HepG2 (cell line): ENCODE measurements around the gene ELL. TPM values are rescaled to one million over a fixed set of nuclear protein-coding genes. Genes with fewer than 3 reads are reported as not detected.

ENCODE experiments used
- ATAC-seq: fragments of 200-7000 bp; cut with Tn5 transposase; 3 replicates; pipeline ENCODE4 v1.9.1; 2020; ENCODE audit warnings: mild to moderate bottlenecking, moderate library complexity
- BruUV-seq: library from RNA; stranded (reverse); fragments of 400-500 nt; replicated peaks from 2 replicates; lab custom pipeline; 2021; lab: Mats Ljungman, UMichigan
- CTCF ChIA-PET: fragments of 300-600 bp; formaldehyde crosslinking; extraction: SDS; loops from one replicate; lab custom pipeline; 2021; ENCODE audit warnings: low total read pairs, inconsistent platforms, low intra/inter-chr PET ratio; lab: Yijun Ruan, JAX
- POLR2A ChIA-PET: fragments of 350-600 bp; sonication (Branson Sonifier 250); formaldehyde crosslinking; loops from one replicate; lab custom pipeline; 2020; ENCODE audit warnings: antibody characterized with exemption, inconsistent platforms; lab: Yijun Ruan, JAX
- DNase-seq: peaks from one replicate; pipeline ENCODE4 v3.0.0-alpha.2; 2015; ENCODE audit warnings: low spot score
- FAIRE-seq: peaks from 3 replicates; lab custom pipeline; 2011; peaks lifted over from hg19 to GRCh38; lab: Jason Lieb, UNC
- H2AFZ ChIP-seq: one replicate; pipeline ENCODE4 v1.6.1; 2011; ENCODE audit warnings: low read length, inconsistent platforms
- H3K27ac ChIP-seq: fragments of 300-600 bp; 3 replicates; pipeline ENCODE4 v1.8.0; 2011; ENCODE audit warnings: mixed run types, mild to moderate bottlenecking, mixed read lengths, low read length, inconsistent platforms; ENCODE audit not compliant: insufficient read depth; ENCODE audit errors: extremely low read length
- H3K27me3 ChIP-seq, 2 experiments: fragments of 200-600 bp in 1 of 2; 2 replicates in 1 of 2; 3 replicates in 1 of 2; pipeline versions ENCODE4 v1.6.0 to v1.8.0; 2011; ENCODE audit warnings: low read length in 2 of 2, mild to moderate bottlenecking in 2 of 2, moderate library complexity in 2 of 2, inconsistent platforms in 1 of 2; ENCODE audit not compliant: insufficient read depth in 2 of 2, control insufficient read depth in 1 of 2
- H3K36me3 ChIP-seq, 2 experiments: fragments of 200-600 bp in 1 of 2; replicated peaks in 1 of 2; 2 replicates in 1 of 2; 3 replicates in 1 of 2; pipeline versions ENCODE4 v1.5.1 to v1.8.0; 2011; ENCODE audit warnings: low read length in 2 of 2, inconsistent platforms in 1 of 2; ENCODE audit not compliant: insufficient read depth in 2 of 2, control insufficient read depth in 1 of 2
- H3K4me1 ChIP-seq: 2 replicates; pipeline ENCODE4 v1.5.1; 2012; ENCODE audit warnings: low read length, inconsistent platforms; ENCODE audit not compliant: insufficient read depth
- H3K4me2 ChIP-seq: 2 replicates; pipeline ENCODE4 v1.6.0; 2011; ENCODE audit warnings: low read depth, low read length, inconsistent platforms
- H3K4me3 ChIP-seq, 3 experiments: fragments of 200-600 bp in 1 of 3; sonication (generic), shearing (Covaris generic) in 1 of 3; replicated peaks in 1 of 3; 2 replicates each; pipeline ENCODE4 v1.5.1; 2011 to 2016; ENCODE audit warnings: low read length in 3 of 3, inconsistent platforms in 2 of 3, low read depth in 2 of 3, mild to moderate bottlenecking in 2 of 3, control low read depth in 1 of 3, mixed read lengths in 1 of 3; ENCODE audit not compliant: insufficient read depth in 1 of 3
- H3K79me2 ChIP-seq: one replicate; pipeline ENCODE4 v1.6.1; 2011; ENCODE audit warnings: low read length, inconsistent platforms; ENCODE audit not compliant: insufficient read depth
- H3K9ac ChIP-seq: 2 replicates; pipeline ENCODE4 v1.6.0; 2011; ENCODE audit warnings: mild to moderate bottlenecking, low read depth, low read length, inconsistent platforms; ENCODE audit not compliant: insufficient read depth
- H3K9me3 ChIP-seq: 2 replicates; pipeline ENCODE4 v1.5.1; 2012; ENCODE audit warnings: mild to moderate bottlenecking, low read length
- H4K20me1 ChIP-seq: 2 replicates; pipeline ENCODE4 v1.6.0; 2011; ENCODE audit warnings: inconsistent platforms, mild to moderate bottlenecking, low read length, moderate library complexity; ENCODE audit not compliant: insufficient read depth
- ZBTB1 ChIP-seq: sonication (generic); formaldehyde crosslinking; IDR thresholded peaks from 2 replicates; pipeline ENCODE4 v1.4.0; 2020; ENCODE audit warnings: missing genetic modification reagents, borderline replicate concordance
- WGBS: methylation state at CpG from one replicate; pipeline ENCODE4 v1.1.6; 2017; ENCODE audit warnings: low lambda C conversion rate; 5-methylcytosine and 5-hydroxymethylcytosine counted together
- in situ Hi-C: cut with HindIII; loops from 2 replicates; pipeline ENCODE4 v1.10.0; 2017; ENCODE audit warnings: low pct_unique_long_range_greater_than_20kb; ENCODE audit not compliant: extremely low pct_ligation_motif_present
- intact Hi-C: fragments of 100-400 bp; cut with micrococcal nuclease; formaldehyde crosslinking; loops from one replicate; pipeline ENCODE4 v1.10.0; 2022; ENCODE audit not compliant: unreplicated experiment
- polyA plus RNA-seq, 8 experiments: library from polyadenylated mRNA; depleted of rRNA in 3 of 8; stranded (reverse) in 7 of 8; unstranded in 1 of 8; fragments of >200 nt; fragmentation: Illumina TruSeq in 4 of 8; extraction: Trizol in 4 of 8; gene quantifications; 2 replicates each; pipeline versions ENCODE4 v1.2.1 to v1.2.3, GENCODE V29; 2011 to 2016; ENCODE audit warnings: low read depth in 4 of 8, missing spikeins in 1 of 8, mixed read lengths in 1 of 8; ENCODE audit not compliant: insufficient read depth in 1 of 8
- total RNA-seq, 5 experiments: library from RNA; depleted of rRNA; stranded (reverse); fragments of >200 nt; fragmentation: Illumina TruSeq; extraction: Trizol; gene quantifications; 2 replicates each; pipeline ENCODE4 v1.2.3, GENCODE V29; 2016; ENCODE audit warnings: low read depth in 1 of 5
- TF ChIP-seq, protein P1 (sequence below), 2 experiments: fragments of 450-650 bp in 1 of 2; sonication (generic) in 1 of 2; formaldehyde crosslinking in 1 of 2; IDR thresholded peaks; 2 replicates each; pipeline versions ENCODE4 v1.6.1 to v1.8.0; 2016 to 2022; ENCODE audit warnings: antibody characterized with exemption in 1 of 2, mild to moderate bottlenecking in 1 of 2, missing genetic modification reagents in 1 of 2

The ELL gene
- total and polyA plus RNA-seq, 2 of the 13 experiments (the other 11 are each of a cell fraction or from before 2014, with no cell fraction given), result 3.7 to 5.4 TPM

- TF ChIP-seq, protein P1, sequence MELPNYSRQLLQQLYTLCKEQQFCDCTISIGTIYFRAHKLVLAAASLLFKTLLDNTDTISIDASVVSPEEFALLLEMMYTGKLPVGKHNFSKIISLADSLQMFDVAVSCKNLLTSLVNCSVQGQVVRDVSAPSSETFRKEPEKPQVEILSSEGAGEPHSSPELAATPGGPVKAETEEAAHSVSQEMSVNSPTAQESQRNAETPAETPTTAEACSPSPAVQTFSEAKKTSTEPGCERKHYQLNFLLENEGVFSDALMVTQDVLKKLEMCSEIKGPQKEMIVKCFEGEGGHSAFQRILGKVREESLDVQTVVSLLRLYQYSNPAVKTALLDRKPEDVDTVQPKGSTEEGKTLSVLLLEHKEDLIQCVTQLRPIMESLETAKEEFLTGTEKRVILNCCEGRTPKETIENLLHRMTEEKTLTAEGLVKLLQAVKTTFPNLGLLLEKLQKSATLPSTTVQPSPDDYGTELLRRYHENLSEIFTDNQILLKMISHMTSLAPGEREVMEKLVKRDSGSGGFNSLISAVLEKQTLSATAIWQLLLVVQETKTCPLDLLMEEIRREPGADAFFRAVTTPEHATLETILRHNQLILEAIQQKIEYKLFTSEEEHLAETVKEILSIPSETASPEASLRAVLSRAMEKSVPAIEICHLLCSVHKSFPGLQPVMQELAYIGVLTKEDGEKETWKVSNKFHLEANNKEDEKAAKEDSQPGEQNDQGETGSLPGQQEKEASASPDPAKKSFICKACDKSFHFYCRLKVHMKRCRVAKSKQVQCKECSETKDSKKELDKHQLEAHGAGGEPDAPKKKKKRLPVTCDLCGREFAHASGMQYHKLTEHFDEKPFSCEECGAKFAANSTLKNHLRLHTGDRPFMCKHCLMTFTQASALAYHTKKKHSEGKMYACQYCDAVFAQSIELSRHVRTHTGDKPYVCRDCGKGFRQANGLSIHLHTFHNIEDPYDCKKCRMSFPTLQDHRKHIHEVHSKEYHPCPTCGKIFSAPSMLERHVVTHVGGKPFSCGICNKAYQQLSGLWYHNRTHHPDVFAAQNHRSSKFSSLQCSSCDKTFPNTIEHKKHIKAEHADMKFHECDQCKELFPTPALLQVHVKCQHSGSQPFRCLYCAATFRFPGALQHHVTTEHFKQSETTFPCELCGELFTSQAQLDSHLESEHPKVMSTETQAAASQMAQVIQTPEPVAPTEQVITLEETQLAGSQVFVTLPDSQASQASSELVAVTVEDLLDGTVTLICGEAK (IDR thresholded peaks at IDR 0.05), result peak; percentile 26; the same call in 1 of the 2 replicates
- TF ChIP-seq, protein P1 (CRISPR knock-in tag; IDR thresholded peaks at IDR 0.05), result peak; percentile 98
- no peak for TF ChIP-seq ZBTB1
- TF ChIP-seq, all 625 proteins: peak for 1
- WGBS, result 82% methylated on average over 7 of the region's 7 CpGs
- in situ Hi-C loops, result no loop called here
- H3K4me1 ChIP-seq, result peaks cover 97% of the 10 kb centered on the region
- H3K79me2 ChIP-seq, result peaks cover 92% of the 10 kb centered on the region
- FAIRE-seq (no peak), ATAC-seq (no peak), DNase-seq (no peak)
- 0 out of 2 replicates have a peak overlapping the region, but pooled peaks have one; percentile 10 for H3K9ac ChIP-seq
- intact Hi-C loops, result loop anchor here (5.0 kb wide), 1 partner anchor 41 kb away; no protein-coding TSS in a partner anchor
- peak overlapping the region; percentile 26; the same call in 1 of the 2 replicates for H3K4me2 ChIP-seq
- peak overlapping the region; percentile 51 for H3K27ac ChIP-seq
- ChIA-PET CTCF (no interaction called here), POLR2A (interaction anchor here (2.1 kb wide), 1 partner anchor 12 kb away, joined by 16 read pairs; the partner anchor contains the start of gene ELL)
- no peaks in the 10 kb centered on the region; a peak in 1 of 5 replicates for H3K36me3 ChIP-seq
- no peaks in the 10 kb centered on the region for H3K9me3 ChIP-seq
- no peak overlapping the region for H2AFZ ChIP-seq
- H3K4me3 ChIP-seq, result no peak overlapping the region
- no peaks in the 10 kb centered on the region for H3K27me3 ChIP-seq
- peaks cover 70% of the 10 kb centered on the region for H4K20me1 ChIP-seq
- BruUV-seq, result no TSS peak
Observed at GRCh38 chr19:18508585-18508984, 13.3 kb downstream of the ELL start.
